SW480 (cell line): ENCODE measurements around the gene GLS2.
A peak's percentile ranks its signal among the peaks of the same experiment; 100 is the strongest.
"Not testable (repeated sequence)": the region's sequence is repeated elsewhere in the genome, so short reads cannot be mapped to it uniquely, and the experiment has no call there.

Experiments
- DNase-seq: peaks from one replicate; pipeline ENCODE4 v3.0.0-alpha.2; 2016; ENCODE audit warnings: low spot score

GLS2 gene

DNA sequence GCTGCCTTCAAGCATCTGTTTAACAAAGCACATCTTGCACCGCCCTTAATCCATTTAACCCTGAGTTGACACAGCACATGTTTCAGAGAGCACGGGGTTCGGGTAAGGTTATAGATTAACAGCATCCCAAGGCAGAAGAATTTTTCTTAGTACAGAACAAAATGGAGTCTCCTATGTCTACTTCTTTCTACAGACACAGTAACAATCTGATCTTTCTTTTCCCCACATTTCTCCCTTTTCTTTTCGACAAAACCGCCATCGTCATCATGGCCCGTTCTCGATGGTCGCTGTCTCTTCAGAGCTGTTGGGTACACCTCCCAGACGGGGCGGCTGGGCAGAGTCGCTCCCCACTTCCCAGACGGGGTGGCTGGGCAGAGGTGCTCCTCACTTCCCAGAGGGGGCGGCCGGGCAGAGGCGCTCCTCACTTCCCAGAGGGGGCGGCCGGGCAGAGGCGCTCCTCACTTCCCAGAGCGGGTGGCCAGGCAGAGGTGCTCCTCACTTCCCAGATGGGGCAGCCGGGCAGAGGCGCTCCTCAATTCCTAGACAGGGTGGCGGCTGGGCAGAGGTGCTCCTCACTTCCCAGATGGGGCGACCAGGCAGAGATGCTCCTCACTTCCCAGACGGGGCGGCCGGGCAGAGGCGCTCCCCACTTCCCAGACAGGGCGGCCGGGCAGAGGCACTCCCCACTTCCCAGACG, 5.6 kb upstream of the GLS2 start:
- not testable (repeated sequence) for DNase-seq

DNA sequence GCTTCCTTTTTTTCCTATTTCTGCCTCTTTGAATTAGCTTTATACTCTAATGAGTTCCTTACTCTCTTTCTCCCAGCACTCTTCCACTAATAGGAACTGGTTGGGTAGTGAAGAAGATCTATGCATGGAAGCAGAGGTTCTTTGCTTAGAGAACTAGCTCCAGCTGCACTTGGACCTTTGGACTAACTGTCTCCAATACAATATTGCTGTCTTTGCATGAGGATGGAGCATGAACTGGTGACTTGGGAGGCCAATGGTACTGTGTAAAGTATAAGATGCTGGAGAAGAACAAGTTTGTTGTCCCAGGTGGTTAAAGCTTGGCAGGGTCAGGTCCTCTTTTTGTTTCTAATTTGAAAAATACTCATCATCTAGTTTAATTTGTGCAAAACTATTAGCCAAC, 2.4 kb upstream of the GLS2 start:
- no peak for DNase-seq

DNA sequence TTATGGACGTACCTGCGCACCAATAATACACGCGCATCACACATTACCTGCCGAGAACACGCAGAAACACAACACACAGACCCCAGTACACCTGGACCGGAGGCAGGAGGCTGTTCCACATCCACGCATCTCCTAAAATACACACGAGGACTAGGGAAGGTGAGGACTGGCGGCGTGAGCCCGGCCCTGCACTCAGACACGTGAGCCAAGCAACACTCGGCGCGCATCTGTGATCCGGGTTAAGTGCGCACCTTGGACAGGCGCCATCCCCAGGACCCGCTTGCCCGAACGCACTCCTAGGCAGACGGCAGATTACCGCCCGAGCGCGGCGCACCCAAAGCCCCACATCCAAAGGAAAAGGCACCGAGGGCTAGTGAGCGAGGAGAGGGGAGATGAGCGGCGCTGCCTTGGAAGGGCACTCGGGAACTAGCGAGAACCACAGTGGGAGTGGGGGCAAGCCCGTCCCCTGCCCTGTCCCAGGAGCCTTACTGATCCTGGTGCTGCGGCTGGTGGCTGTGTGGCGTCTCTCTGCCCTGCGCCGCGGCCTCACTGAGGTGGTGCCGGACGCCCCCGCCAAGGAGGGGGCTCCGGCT, 417 bp downstream of the GLS2 start:
- DNase-seq = peak; percentile 62

DNA sequence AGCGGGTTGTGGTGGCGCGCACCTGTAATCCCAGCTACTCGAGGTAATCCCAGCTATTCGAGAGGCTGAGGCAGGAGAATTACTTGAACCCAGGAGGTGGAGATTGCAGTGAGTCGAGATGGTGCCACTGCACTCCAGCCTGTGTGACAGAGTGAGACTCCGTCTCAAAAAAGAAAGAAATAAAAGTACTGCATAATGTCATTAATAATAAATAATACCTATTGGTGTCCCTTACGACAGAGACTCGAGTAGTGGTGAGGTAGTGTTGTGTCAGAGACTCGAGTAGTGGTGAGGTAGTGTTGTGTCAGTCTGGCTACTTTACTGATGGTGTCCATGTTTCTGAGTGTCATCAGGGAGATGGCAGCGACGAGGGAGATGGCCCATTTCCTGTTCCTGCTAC, 1.3 kb downstream of the GLS2 start:
- no peak for DNase-seq

DNA sequence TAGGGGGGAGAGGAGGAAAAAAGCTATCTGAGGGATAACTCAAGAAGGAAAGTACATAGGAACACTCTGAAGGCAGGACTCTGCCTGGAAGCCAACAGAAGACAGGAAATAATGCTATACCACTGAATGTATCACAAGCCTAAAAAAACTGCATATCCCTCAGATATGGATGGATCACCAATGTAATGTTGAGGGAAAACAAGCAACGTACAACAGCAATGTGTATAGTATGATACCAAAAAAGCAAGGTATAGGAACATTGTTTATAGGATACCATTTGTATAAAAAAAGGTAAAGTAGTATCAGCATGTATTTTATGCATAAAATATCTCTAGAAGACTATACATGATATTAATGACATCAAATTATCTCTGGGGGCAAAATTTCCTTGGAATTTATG, 3.4 kb downstream of the GLS2 start:
- no peak for DNase-seq

DNA sequence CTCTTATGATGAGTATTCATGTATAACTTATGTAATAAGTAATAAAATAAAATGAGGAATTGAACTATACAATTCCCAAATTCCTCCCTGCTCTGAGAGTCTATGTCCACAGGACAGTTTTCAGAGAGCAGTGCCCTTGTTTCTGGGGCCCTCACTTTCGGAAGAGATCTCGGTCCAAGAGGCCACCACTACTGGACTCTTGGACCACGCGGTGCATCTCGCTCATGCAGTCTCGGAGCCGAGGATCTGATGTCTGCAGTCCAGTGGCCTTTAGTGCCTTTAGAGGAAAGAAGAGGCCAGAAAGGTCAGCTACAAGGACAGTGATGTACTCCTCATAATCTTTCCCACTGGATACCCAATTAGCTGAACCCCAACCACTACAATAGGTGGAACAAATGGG, 8.3 kb downstream of the GLS2 start:
- no peak for DNase-seq

DNA sequence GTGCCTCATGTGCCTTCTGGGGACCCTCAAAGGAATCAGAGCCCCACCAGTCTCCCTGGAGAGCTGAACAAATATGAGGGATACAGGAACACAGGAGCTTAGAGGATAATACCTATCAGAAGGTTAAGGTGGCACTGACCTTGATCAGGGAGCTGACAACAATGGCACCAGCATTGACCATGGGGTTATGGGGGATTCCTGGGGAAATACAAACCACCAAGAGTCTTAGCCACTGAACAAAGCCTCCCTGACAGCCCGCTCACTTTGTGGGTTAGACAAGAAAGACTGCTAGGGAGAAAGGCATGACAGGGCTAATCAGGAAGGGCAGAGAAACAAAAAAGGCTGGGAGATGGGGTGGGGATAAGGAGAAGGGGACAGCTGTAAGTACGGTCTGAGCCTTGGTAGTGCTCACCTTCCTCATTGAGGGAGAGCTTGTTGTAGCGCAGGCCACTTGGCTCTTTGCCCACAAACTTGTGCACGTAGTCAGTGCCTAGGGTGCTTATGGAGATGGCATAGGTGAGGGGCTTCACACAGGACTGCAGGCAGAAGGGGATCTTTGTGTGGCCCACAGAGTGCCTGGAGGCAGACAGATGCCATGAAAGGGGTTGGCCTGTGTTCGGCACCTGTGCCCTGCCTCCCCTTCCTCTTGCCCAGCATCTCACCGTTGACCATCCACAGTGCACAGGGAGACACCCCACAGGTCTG, 10.3 kb downstream of the GLS2 start:
- DNase-seq = no peak

DNA sequence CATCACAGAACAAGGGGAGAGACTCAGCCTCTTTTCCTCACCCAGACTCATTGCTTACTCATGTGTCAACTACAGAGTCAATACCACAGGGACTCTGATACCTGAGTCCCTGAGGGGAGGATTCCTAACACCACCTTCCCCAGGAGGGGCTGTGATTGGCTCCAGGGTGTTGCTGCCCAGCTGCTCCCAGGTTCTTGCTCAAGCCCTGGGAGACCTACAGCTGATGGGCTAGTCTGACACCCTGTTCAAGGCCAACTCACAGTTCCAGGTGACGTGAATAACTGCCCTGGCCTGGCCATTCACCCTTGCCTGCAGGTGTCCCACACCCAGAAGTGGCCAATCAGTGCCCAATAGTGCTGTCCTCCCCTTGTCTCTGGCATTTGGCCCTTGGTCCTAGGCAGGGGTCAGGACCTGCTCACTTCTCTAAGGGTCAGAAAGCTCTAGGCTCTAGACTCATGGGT, 11.0 kb downstream of the GLS2 start:
- no peak for DNase-seq

DNA sequence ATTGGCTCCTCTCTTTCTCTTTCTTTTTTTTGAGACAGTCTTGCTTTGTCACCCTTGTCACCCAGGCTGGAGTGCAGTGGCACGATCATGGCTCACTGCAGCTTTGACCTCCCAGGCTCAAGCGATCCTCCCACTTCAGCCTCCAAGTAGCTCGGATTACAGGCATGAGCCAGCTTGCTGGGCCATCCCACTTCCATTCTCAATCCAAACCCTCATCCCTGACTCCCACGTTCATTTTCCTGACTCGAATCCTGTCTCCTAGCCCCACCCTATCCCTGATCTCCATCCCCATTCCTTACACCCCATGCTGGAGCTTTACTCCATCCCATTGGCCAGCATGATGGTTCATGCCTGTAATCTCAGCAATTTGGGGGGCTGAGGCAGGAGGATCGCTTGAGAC, 11.8 kb downstream of the GLS2 start:
- DNase-seq = no peak

DNA sequence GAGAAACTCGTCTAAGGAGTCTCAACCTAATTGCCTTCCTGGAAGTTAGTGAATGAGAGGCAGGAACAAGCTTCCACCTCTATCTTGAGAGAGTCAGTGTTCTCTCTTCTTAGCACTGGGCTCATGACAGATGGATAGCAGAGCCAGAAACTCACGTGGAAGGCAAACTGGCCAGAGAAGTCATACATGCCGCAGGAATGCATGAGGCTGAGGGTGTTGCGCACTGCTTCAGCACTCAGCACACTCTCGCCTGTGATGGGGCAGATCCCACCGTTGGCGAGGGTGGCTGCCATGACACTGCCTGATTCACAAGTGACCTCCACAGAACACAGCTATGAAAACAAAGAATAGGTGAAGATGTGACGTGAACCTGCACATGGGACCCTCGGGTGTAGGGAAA, 13.6 kb downstream of the GLS2 start:
- DNase-seq = no peak

DNA sequence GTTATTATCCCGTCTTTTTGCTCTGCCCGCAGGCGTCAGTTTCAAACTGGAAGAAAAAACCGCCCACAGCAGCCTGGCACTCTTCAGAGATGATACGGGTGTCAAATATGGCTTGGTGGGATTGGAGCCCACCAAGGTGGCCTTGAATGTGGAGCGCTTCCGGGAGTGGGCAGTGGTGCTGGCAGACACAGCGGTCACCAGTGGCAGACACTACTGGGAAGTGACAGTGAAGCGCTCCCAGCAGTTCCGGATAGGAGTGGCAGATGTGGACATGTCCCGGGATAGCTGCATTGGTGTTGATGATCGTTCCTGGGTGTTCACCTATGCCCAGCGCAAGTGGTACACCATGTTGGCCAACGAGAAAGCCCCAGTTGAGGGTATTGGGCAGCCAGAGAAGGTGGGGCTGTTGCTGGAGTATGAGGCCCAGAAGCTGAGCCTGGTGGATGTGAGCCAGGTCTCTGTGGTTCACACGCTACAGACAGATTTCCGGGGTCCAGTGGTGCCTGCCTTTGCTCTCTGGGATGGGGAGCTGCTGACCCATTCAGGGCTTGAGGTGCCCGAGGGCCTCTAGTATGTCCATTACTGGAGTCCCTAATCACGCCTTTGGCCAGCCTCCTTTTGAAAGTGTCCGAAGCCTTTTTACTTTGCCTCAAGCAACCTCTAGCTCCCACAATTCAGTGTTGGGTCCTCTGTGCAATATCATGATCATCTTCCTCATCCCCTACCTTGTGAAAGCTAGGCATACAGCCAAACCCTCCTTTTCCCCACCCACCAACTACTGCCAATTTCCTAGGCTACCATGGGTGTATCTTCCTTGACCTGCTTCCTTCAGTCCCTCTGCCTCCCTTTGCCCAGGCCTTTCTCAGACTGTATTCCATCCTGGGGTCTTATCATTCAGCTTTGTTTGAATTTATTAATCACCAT, 18.7 kb downstream of the GLS2 start:
- peak; percentile 57 for DNase-seq

DNA sequence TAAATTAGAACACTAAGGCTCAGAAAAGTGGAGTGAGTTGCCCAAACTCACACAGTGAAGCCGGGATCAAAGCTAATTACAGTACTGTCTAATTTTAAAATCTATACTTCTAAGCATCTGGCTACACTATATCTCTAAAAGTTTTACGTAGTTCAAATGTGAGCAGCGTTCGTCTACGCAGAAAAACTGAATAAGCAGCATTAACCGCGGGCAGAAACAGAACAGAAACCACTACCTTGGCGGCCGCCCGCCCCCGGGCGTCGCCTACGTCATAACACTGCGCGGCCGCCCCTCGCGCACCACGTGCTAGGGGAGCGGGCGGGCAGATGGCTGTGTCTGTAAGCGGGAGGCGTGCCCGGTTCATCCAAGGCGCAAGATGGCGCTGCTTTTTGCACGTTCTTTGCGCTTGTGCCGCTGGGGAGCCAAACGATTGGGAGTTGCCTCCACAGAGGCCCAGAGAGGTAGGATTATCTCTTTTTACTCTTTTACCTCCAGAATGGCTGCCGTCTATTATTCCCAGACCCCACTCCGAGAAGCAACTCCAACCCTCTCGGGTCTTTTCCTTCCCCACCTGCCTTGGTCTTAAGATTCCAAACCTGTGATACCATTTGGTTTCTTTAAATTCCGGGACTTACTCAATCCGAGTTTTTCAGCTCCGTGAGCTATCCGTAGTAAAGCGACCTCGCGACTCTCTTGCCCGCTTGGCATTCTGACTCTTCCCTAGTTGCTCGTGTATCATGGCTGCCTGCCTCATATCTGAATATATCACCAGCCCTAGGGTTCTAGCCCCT, 19.6 kb downstream of the GLS2 start, which contains the start of gene SPRYD4:
Gene SPRYD4, plus strand, starts transcription at position 363 of the 791 bp plus-strand sequence. Its CDS starts 14 bp downstream, at position 377.
- peak; percentile 93 for DNase-seq

DNA sequence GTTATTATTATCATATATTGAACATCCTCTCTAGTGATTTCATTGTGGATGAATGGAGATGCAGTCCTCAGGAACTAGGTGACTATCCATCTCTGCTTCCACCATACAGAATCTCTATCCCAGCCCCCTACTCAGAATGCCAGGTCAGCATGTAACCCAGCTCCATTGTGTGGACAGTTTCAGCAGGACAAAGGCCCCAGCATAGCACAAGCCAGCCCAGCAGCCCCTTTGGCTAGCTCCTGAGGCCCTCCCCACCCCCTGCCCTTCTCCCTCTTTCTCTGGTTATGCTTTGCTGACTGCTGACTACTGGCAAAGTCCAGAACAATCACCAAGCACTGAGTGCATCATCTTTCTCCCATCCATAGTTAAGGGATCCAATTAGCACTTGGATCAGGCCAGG, 25.4 kb downstream of the GLS2 start:
- DNase-seq = no peak

DNA sequence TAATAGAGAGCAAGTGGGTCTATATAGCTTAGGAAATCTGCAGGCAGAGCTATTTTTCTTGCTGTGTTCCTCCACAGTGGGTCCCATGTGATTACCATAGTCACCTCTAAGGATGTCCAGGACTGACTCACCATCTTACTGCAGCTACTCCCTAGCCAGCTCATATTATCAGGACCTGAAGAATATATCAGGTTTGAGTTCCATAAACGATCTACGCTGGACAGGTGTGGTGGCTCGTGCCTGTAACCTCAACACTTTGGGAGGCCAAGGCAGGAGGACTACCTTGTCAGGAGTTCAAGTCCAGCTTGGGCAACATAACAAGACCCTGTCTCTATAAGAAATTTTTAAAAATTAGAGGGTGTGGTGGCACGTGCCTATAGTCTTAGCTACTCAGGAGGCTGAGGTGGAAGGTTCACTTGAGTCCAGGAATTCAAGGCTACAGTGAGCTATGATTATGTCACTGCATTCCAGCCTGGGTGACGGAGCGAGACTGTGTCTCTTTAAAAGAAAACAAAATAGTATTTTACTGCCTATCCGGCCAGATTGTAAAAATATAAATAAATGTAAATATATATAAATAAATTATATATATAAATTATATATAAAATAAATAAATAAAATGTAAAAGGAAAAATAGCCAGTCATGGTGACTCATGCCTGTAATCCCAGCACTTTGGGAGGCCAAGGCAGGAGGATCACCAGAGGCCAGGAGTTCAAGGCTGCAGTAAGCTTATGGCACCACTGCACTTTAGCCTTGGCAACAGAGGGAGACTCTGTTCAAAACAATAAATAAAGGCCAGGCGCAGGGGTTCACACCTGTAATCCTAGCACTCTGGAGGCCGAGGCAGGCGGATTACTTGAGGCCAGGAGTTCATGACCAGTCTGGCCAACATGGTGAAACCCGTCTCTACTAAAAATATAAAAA, 26.5 kb downstream of the GLS2 start:
- no peak for DNase-seq

DNA sequence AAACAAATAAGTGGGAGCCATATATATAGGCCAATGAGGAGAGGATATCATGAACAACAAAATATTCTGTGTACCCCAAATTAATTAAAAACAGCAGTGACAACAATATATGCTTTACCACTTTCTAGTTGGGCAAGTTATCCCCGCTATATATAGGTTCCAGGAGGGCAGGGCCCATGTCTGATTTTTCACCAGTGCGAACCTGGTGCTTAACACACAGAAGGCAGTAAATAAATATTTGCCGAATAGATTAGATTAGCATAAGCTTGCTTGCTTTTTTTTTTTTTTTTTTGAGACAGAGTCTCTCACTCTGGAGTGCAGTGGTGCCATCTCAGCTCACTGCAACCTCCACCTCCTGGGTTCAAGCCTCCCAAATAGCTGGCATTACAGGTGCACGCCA, 30.1 kb downstream of the GLS2 start:
- DNase-seq = no peak

DNA sequence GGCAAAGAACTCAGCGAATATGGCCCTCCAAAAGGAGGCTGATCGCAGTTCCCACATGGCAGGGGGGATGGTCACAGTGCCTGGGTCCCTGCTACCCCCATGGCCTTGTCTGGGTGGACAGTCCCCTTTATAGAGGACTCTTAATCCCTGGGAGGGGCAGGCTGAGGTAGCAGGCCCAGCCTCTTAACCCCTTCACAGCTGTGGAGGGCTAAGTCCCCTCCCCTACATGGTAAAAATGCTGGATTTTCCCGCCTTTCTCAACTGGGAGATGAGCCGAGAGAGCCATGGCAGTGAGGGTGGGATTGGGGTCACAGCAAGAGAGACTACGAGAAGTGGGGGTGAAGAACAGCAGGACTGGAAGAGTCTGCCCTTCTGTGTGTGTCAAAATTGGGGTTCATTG, 33.4 kb downstream of the GLS2 start, which contains the start of gene MIP:
Gene MIP, minus strand, starts transcription at position 101 of the 400 bp plus-strand sequence. Its CDS starts 44 bp downstream, at position 57.
- DNase-seq = no peak

DNA sequence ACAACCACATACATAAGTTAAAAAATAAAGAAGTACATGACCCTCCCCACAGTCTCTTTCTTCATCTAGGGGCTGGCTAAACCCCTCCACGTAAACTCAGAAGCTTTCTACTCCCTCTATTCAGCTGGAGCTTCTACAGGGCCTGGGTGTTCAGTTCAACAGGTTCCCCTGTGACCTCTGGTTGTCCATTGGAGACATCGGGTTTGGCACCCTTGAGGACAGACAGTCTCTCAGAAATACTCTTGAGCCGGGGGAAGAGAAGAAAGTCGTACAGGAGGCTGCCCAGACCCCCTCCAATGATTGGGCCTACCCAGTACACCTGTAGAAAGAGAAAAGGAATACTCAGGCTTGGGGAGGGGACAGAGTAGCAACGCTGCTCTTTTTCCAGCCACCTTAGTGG, 36.8 kb downstream of the GLS2 start:
- DNase-seq = no peak

DNA sequence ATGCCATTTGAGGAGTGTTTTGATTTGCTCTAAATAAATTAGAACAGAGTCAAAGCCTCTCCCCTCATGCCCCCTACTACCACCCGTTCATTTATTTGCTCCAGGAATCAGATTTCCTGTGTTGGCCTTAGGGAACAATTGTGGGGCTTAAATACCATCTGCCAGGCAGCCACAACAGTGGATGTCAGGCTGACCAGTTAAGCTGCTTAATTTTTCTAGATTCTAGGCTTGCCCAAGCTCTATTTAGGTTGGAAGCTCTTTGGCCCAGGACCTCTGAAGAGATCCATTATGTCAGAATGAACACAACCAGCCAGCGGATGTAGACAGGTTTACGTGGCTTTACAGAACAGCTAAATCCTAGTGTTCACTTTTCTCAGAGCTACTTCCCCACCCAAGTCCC, 37.7 kb downstream of the GLS2 start:
- no peak for DNase-seq

DNA sequence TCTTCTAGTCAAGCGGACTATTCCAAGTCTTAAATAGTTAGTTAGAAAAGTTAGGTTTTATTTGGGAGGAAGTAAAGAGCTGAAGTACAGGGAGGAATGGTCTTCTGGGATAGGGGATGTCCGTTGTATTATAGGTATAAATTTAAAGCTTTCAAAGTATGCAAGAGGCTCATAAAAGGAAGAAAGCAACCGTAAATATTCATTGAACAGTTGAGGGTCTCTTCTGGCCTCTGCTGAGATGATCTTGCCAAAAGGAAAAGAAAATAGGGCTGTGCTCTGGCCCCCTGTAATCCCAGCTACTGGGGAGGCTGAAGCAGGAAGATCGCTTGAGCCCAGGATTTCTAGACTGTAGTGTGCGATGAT, 38.4 kb downstream of the GLS2 start:
- no peak for DNase-seq
